Measurements from ENCODE around the gene FBLN1. TPM values are rescaled to one million over a fixed set of nuclear protein-coding genes. Genes with fewer than 3 reads are reported as not detected.
A peak's percentile ranks its signal among the peaks of the same experiment; 100 is the strongest.

FBLN1 gene
- total and polyA plus RNA-seq, 2 of the 8 experiments (the other 6 are each of a cell fraction or from before 2014, with no cell fraction given): 159 to 168 TPM

- H3K79me1 ChIP-seq (ENCODE audit: low read depth, low read length): no peaks in the 10 kb centered on the region; the same call in 1 of the 2 replicates
- no peak for TF ChIP-seq SP1 (IDR thresholded peaks at IDR 0.05; ENCODE audit: low read depth, low read length)
- TF ChIP-seq HDAC6 (IDR thresholded peaks at IDR 0.05; ENCODE audit: low read depth, low read length): no peak
- TF ChIP-seq SAP30 (IDR thresholded peaks at IDR 0.05; ENCODE audit: insufficient read depth, insufficient replicate concordance, low read length): no peak
- TF ChIP-seq TAF1 (IDR thresholded peaks at IDR 0.05; ENCODE audit: low read depth, low read length): no peak
- TF ChIP-seq PHF8 (conservative IDR thresholded peaks at IDR 0.05; ENCODE audit: low read depth, low read length): no peak
- TF ChIP-seq TBP (IDR thresholded peaks at IDR 0.05; ENCODE audit: low read depth, low read length): no peak
- no peak for TF ChIP-seq KDM1A (IDR thresholded peaks at IDR 0.05; ENCODE audit: borderline replicate concordance, low read length)
- no peak for TF ChIP-seq SIRT6 (IDR thresholded peaks at IDR 0.05; ENCODE audit: low read length)
- TF ChIP-seq KDM4A (IDR thresholded peaks at IDR 0.05; ENCODE audit: low read depth, low read length, severe bottlenecking): no peak
- TF ChIP-seq KDM5A (IDR thresholded peaks at IDR 0.05; ENCODE audit: low read length): no peak
- TF ChIP-seq MAFK (IDR thresholded peaks at IDR 0.05; ENCODE audit: low read depth, low read length): no peak
- TF ChIP-seq MAX (IDR thresholded peaks at IDR 0.05): no peak
- no peak for TF ChIP-seq ZNF274 (IDR thresholded peaks at IDR 0.05; ENCODE audit: borderline replicate concordance, extremely low read depth, low read length)
Measured at GRCh38 chr22:45602004-45602733, 99.5 kb downstream of the FBLN1 start.

More at GRCh38 chr22:45602004-45602733, 99.5 kb downstream of the FBLN1 start:
- peaks cover 0 to 6% (median 2%) of the 10 kb centered on the region in 4 experiments; a peak in 3 of 7 replicates for H3K4me1 ChIP-seq (replicated peaks in 1 of 4; ENCODE audit: control insufficient read depth in 3 of 4, insufficient read depth in 4 of 4, low read length in 3 of 4)
- no peaks in the 10 kb centered on the region for H3K79me2 ChIP-seq (ENCODE audit: control insufficient read depth in 1 of 2, insufficient read depth in 2 of 2, low read length in 2 of 2)
- FAIRE-seq: no peak
- WGBS, 2 experiments (ENCODE audit: extremely low coverage in 1 of 2, insufficient coverage in 1 of 2, insufficient read length in 1 of 2, insufficient replicate concordance in 2 of 2, low coverage in 1 of 2, low lambda C conversion rate in 2 of 2, missing lambda C conversion rate in 1 of 2): 91% methylated on average over 8 of the region's 10 CpGs; no CpG with 5 or more reads in 1 of the 2 experiments
- no peaks in the 10 kb centered on the region for H3K23me2 ChIP-seq (ENCODE audit: low read depth, low read length)
- H3K4me2 ChIP-seq (ENCODE audit: insufficient read depth in 1 of 2, low read depth in 2 of 2, low read length in 2 of 2): no peak overlapping the region
- no peak overlapping the region for H4K91ac ChIP-seq (replicated peaks; ENCODE audit: insufficient read length, low read length)
- H4K20me1 ChIP-seq (replicated peaks in 1 of 2; ENCODE audit: control insufficient read depth in 1 of 2, insufficient read depth in 2 of 2, low read length in 2 of 2): peaks cover 0 to 3% of the 10 kb centered on the region in 2 experiments
- H3K4me3 ChIP-seq (ENCODE audit: extremely low read depth in 1 of 4, insufficient read depth in 2 of 4, low read depth in 3 of 4, low read length in 4 of 4): no peak overlapping the region
- no peak overlapping the region for H3K4ac ChIP-seq (replicated peaks; ENCODE audit: insufficient read length, low read depth, low read length)
- H3K18ac ChIP-seq (ENCODE audit: extremely low read depth, low read length): no peak overlapping the region
- H2BK20ac ChIP-seq (ENCODE audit: low read length): peak overlapping the region; percentile 5; the same call in 1 of the 2 replicates
- peak overlapping the region; percentile 40 for H2BK5ac ChIP-seq (ENCODE audit: low read depth, low read length)
- no peak overlapping the region for H2BK120ac ChIP-seq (replicated peaks; ENCODE audit: low read depth, low read length)
- H3K9ac ChIP-seq (replicated peaks in 1 of 4; ENCODE audit: extremely low read depth in 1 of 4, low read depth in 3 of 4, low read length in 3 of 4): peak overlapping the region in 1 of 4 experiments; percentile 39; a peak in 2 of 7 replicates
- no peak overlapping the region; the same call in 1 of the 2 replicates for H2AK5ac ChIP-seq (ENCODE audit: low read depth, low read length)
- no peak overlapping the region for H3K27ac ChIP-seq (ENCODE audit: low read depth, low read length)
- CTCF ChIA-PET (ENCODE audit: partially characterized antibody): interaction anchor here (0.7 to 1.1 kb wide), 2 partner anchors 19 to 366 kb away, joined by 3 read pairs; no protein-coding TSS in a partner anchor
- H4K8ac ChIP-seq (ENCODE audit: extremely low read depth, insufficient read depth, low read length): no peak overlapping the region
- H3K56ac ChIP-seq (replicated peaks; ENCODE audit: insufficient read length, low read depth, low read length): no peak overlapping the region
- H3K27me3 ChIP-seq (replicated peaks in 1 of 4; ENCODE audit: control insufficient read depth in 3 of 4, extremely low read depth in 1 of 4, insufficient read depth in 3 of 4, low read length in 3 of 4): no peaks in the 10 kb centered on the region
- H4K5ac ChIP-seq (ENCODE audit: insufficient read length, low read depth, low read length): no peak overlapping the region
- POLR2A ChIA-PET (ENCODE audit: partially characterized antibody): interaction anchor here (1.6 kb wide), 1 partner anchor 10 kb away, joined by 3 read pairs; no protein-coding TSS in a partner anchor
- no peak for DNase-seq (ENCODE audit: low read depth in 1 of 2, low spot score in 2 of 2)
- no peaks in the 10 kb centered on the region for H3K36me3 ChIP-seq (ENCODE audit: control insufficient read depth in 2 of 4, insufficient read depth in 4 of 4, low read length in 3 of 4)
- H2BK12ac ChIP-seq (ENCODE audit: low read depth, low read length): peak overlapping the region; percentile 35; the same call in 1 of the 2 replicates
- no peak overlapping the region for H3K14ac ChIP-seq (ENCODE audit: insufficient read length)
- H3K9me3 ChIP-seq (ENCODE audit: insufficient read depth in 2 of 2, low read depth in 1 of 2, low read length in 1 of 2): no peaks in the 10 kb centered on the region
- no peak overlapping the region for H3K23ac ChIP-seq (ENCODE audit: insufficient read length)
- H2BK15ac ChIP-seq (ENCODE audit: low read length): 0 out of 2 replicates have a peak overlapping the region, but pooled peaks have one; percentile 66
- H2AFZ ChIP-seq (ENCODE audit: low read length): no peak overlapping the region

Data from H1 (cell line).